DMS153 (cell line): ENCODE results near the gene RGL4.
"Not testable (repeated sequence)": the region's sequence is repeated elsewhere in the genome, so short reads cannot be mapped to it uniquely, and the experiment has no call there.

ENCODE experiments used
- DNase-seq: peaks from one replicate; lab custom pipeline; 2025; lab: John Stamatoyannopoulos, UW

RGL4 gene, protein sequence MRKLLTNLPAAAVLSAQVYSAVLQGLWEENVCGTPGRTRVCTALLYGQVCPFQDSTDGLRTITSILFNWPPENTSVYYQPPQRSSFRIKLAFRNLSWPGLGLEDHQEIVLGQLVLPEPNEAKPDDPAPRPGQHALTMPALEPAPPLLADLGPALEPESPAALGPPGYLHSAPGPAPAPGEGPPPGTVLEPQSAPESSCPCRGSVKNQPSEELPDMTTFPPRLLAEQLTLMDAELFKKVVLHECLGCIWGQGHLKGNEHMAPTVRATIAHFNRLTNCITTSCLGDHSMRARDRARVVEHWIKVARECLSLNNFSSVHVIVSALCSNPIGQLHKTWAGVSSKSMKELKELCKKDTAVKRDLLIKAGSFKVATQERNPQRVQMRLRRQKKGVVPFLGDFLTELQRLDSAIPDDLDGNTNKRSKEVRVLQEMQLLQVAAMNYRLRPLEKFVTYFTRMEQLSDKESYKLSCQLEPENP

DNA sequence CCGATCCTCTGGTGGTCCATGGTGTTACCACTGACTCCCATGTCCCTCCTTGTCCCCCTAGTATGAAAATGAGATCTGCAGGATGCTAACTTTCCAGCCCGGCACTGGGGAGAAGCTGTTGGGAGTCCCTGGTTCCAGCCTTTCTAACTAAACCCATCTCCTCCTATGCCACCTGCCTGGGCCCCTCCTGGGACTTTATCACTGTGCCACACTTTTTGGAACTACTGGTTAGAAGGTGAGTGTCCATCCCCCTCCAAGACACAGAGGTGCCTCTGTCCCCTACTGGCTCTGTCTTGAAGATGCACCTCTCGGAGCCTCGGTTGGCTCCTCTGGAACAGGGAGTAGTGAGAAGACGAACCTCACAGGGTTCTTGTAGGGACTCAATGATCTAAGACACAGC lies at the start of gene RGL4:
RGL4 (plus strand) TSS at position 301 of the 400 bp plus-strand sequence. CDS start 1,018 bp downstream, outside the sequence.
- DNase-seq: no peak

DNA sequence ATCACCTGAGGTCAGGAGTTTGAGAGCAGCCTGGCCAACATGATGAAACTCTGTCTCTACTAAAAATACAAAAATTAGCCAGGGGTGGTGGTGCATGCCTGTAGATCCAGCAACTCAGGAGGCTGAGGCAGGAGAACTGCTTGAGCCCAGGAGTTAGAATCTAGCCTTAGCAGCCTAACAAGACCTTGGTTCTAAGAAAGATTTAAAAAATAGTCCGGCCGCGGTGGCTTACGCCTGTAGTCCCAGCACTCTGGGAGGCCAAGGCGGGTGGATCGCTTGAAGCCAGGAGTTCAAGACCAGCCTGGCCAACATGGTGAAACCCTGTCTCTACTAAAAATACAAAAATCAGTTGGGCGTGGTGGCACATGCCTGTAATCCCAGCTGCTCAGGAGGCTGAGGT lies 44.3 kb upstream of the RGL4 start:
- not testable (repeated sequence) for DNase-seq

DNA sequence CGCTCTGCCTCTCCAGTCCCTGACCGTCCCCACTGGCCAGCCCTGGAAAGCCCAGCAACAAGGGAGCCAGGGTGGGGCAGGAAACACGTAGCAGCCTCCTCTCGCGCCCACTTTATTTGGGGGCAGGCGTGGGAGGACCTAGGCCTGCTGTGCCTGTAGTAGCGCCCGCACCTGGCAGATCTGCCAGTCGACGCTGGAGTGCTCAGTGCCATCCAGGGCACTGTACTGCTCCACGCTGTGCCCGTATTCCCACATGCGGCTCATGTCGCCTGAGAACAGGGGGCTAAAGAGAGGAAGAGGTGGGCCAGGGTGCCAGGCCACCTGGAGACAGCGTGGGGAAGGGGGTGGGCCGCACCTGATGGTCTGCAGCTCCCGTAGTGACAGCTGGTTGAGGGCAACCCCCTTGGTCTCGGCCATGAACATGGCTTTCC lies 41.7 kb upstream of the RGL4 start:
- no peak for DNase-seq

DNA sequence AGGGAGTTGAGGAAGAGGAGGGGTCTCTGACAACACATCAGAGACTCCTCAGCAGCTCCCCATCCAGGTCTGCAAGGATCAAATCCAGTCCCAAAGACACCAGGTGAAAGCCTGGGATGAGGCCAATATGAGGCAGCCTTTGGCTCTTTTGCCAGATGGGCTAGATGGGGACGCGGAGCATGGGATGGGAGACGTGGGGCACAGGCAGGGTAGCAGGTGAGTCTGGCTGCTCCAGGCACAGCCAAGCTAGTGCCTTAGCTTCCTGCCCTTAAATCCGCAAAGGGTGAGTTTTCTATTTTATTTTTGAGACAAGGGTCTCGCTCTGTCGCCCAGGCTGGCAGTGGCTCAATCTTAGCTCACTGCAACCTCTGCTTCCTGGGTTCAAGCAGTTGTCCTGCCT lies 39.1 kb upstream of the RGL4 start:
- no peak for DNase-seq

DNA sequence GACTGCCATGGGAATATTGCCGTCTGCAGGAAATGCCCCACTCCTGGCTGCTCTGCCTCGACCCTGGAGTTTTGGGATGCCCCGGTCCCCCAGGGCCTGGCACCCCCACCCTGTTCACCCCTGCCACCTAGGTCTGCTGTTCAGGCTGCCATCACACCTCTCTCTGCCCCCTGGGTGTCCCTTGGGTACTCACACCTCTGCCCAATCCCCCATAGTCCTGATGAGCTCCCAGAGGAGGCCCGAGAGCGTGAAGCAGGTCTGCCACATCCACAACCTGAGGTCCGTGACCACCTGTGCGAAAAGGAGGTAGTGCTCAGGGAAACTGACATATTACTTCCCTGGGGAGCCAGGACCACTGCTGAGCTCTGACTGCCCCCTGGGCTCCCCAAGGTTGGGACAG lies 38.5 kb upstream of the RGL4 start:
- no peak for DNase-seq

DNA sequence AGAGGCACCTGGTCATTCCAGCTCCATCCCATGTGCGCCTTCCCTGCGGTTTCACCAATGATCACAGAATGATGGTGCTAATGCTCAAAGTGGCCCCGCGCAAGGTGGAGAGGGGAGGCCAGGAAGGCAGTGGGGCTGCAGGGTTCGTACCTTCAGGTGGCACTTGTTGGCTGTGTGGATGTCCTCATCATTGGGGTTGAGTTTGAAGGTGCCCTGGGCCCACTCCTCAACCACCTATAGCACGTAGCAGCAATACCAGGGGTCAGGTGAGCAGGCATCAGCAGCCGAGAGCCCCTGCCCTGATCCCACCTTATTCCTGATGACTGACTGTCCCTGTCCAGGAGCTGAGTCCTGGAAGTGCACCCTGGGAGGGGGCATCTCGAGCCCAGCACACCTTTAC lies 38.1 kb upstream of the RGL4 start:
- no peak for DNase-seq

DNA sequence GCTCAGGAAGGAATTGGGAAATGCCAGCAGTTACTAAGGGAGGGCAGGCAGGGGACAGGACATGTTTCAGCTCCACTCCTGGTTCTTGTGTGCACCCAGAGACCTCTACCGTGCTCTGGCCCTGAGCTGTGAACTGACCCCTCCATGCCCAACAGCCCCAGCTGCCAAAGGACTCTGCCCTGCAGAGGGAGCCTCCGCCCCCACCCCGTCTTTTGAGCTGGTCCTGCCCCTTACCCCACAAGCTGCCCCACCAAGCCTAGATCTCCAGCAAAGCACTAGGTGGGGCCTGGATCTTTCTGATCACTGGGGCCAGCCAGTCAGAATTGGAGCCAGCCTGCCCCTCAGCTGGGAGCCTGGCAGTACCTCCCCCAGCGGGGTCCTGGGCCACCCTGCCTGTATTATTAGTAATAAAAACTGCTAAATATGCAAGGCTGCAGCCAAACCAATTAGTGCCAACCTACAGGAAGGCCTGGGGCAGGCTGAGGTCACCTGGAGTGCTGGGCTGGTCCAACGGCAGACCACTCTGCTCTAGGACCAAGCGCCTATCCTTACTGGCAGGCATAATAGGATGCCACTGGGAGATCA lies 34.8 kb upstream of the RGL4 start:
- DNase-seq: no peak

DNA sequence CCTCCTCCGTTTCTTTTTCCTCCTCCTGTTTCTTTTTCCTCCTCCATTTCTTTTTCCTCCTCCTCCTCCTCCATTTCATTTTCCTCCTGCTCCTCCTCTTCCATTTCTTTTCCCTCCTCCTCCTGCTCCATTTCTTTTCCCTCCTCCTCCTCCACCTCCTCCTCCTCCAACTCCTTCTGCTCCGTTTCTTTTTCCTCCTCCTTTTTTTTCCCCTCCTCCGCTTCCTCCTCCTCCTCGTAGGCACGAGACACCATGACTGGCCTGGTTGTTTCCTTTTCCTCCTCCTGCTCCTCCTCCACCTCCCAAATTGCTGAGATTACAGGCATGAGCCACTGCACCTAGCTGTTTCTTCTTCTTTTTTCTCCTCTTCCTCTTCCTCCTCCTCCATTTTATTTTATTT lies 33.1 kb upstream of the RGL4 start:
- DNase-seq: no peak

DNA sequence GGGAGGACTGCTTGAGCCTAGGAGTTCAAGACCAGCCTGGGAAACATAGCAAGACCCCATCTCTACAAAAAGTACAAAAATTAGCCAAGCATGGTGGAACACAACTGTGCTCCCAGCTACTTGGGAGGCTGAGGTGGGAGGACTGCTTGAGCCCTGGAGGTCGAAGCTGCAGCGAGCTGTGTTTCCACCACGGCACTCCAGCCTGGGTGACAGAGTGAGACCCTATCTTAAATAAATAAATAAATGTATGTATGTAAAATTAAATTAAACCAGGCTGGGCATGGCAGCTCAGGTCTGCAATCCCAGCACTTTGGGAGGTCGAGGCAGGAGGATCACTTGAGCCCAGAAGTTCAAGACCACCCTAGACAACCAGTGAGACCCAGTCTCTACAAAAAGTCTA lies 30.4 kb upstream of the RGL4 start:
- not testable (repeated sequence) for DNase-seq

DNA sequence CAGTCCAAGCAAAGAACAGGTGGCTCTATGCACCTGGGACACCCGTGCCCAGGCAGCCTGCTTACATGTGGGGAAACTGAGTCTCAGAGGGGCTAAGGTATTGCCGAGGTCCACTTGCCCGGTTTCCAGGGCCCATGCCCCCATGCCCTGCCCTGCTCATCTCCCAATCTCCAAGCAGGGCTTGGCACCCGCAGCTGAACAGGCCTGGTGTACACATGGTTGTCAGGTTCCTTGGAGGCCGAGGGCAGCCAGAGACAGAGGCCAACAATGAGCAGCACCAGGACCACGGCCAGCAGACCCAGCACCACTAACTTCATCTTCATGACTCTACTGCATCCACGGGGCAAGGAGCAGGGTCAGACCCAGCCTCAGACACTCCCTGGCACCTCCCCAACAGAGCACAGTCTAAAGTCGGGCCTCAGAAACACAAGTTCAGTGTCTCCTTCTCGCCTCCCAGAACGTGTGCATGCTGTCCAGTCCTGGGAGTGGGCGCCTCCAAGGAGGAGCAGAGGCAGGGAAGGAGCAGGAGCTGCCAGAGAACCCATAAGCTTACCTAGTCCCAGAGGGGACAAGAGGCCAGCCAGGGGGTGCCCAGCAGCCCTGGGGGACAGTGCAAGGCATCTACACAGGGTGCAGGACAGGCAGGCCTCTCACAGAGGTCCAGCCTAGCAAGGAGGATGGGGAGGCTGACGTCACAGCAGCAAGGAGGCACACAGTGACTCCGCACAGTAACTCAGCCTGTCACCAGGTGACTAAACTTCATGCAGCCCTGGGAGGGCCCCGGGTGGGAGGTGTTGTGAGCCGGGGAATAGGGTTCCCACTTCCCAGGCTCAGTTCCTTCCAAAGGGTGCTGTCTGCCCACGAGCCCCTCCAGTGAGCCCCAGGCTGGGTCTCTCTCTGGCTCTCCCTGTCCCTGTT lies 20.2 kb upstream of the RGL4 start:
- no peak for DNase-seq

DNA sequence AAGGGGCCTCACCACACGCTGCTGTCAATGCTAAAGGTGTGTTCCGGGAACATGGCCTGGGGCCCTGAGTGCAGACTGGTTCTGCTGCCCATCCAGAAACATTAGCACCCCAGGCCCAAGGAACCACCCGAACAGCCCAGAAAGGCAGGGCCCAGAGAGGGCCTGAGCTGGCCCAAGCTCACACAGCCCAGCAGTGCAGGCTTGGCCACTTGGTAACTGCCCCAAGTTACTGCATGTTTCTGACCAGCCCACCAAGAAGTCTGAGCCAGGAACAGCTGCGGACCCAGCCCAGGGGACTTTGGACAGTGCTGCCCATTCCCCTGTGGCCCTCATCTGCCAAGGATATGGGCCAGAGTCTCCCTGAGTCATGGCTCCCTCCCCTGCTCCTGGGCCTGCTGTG lies 19.4 kb upstream of the RGL4 start:
- DNase-seq: not testable (repeated sequence)

DNA sequence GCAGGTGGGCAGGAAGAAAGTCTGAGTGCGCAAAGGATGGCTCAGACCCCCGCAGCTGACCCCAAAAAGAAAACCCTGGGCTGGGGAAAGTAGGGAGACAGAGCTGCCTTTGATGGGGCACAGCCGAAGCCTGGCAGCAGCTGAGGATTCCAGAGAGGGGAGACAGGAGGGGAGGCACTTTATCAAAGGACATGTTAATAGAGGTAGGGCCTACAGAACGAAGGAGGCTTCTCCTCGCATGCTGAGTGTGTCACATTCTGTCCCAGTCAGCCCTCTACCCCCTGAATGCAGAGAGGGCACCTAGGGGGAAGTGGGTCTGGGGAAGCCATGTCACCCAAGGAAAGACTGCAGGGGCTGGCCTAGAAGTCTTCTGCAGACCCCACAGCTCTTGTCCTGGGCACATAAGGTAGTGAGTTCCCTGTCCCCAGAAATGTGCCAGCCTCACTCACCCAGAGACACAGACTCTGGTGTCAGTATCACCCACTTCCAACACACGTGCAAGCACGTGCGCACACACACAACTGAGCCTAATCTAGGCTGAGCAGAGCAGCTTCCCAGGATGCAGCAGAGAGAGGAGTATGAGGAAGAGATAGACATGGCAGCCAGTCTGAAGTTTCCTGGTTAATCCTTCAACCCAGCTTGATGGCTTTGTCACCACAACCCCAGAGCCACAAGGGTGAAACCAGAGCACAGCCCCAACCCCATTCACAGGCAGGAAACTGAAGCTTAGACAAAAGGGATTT lies 18.3 kb upstream of the RGL4 start:
- not testable (repeated sequence) for DNase-seq

DNA sequence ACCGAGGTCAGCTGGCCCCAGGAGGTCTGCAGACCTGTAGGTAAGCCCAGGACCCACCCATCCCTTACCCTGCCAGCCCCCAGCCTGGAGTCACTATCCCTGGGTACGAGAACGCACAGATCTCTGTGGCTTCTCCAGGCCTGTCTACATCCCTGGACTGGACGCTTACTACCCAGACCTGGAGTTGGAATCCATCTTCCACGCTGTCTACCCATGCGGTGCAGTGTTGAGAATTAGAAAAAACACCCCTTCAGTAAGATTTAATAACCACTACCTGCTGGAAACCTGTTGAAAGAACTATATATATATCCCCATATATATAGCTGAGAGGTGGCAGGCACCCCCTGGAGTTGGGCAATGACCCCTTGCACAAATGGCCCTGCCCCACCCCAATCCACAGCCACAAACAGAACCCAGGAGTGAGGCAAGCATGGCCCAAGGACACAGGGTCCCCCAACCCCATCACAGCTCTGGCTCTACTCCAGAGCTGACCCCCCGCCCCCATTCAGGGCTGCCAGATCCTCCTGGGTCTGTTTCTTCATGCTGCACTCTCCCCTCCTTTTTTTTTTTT lies 17.7 kb upstream of the RGL4 start:
- no peak for DNase-seq

DNA sequence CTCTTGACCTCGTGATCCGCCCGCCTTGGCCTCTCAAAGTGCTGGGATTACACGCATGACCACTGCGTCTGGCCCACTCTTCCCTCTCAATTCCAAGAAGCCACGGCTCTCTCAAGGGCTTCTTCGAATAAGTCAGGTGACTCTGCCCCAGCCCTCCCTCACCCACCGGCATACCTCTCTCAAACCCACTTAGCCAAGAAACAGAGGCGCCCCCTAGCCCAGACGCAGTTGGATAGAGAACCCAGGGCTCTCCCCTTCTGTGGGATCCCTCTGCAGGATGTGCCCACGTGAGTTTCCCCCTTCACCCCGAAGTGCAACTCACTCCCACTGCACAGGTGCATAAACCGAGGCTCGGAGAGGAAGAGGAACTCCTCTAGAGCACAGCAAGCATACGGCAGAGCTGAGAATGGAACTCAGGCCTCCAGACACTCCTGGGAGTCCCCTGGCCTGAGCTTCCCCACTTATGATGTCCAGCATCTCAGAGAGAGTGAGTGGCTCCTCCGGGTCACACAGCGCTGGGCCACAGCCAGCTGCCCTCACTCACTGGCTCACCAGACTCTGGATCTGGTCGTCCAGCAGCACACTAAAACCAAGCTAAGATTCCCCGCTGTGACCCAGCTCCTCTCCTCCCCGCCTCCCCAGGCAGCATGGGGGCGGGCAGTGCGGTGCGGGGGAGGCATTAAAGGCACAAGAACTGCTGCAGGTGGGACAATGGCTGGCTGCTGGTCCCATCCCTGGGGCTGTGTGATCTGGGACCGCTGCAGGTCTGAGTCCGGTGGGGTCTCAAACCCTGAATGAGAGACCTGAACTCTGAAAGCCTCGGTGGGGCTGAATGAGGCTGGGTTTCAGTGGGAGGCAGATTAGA lies 16.8 kb upstream of the RGL4 start:
- no peak for DNase-seq

DNA sequence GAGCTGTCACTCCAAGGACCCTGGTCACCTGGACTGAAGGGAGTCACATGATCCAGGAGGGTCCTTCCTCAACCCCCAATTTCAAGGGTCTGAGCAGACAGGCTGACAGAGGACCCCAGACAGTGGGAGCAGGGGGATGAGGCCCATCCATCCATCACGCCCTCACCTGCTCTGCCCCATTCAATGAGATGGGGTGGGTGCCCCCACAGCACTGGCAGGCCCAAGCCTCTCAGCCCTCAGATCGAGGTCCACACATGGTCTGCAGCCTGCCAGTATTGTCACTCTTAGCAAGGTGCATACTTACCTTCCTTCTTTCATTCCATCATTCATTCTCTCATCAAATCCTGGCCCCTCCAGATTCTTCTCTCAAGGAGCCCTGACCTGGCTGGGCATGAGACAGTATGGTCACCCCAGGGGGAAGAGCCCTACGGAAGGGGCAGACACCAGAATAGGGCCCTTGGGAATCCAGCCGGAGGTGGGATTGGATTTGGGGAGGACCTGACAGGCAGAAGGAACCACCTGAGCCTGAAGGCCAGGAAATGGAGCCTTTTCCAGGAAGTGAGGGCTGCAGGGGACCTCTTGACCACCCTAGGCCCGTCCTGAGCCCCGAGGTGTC lies 15.8 kb upstream of the RGL4 start:
- DNase-seq: not testable (repeated sequence)

DNA sequence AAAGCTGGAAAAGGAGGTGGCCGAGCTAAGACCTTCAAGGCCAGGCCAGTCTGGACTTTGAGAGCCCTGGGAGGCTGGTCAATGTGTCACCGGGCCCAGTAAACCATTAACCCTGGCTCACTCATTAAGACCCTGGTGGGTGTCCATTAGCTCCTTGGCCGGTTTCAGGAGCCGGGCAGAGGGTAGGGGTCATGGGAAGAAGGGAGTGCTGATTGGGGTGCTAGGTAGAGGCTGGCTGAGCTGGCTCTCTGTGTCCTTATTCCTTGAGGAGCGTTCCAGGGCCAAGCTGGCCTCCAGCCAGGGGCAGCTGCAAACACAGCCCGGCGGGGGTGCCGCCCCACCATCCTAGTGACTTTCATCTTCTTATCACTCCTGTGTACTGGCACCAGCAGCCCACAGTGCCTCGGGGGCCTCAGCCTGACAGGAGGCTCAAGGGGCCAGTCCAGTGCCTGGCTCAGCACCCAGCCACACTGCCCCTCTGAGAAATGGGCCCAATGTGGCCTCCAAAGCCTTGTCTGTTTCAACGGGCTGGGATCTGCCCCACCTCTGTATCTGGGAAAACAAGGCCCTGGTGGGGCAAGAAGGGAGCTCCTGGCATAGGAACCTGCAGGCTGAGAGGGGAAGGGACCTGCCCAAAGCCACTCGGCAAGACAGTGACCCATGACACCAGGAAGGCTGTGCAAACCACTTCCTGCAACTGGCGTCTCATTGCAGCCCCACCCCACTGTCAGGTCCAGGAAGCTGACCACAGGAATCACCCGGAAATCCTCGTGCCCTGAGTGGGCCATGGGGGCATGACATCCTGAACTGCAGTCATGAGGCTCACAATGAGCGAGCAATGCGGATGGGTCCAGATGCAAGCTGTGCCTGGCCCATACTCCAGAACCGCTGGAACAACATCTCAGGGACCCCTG lies 15.1 kb upstream of the RGL4 start:
- no peak for DNase-seq

DNA sequence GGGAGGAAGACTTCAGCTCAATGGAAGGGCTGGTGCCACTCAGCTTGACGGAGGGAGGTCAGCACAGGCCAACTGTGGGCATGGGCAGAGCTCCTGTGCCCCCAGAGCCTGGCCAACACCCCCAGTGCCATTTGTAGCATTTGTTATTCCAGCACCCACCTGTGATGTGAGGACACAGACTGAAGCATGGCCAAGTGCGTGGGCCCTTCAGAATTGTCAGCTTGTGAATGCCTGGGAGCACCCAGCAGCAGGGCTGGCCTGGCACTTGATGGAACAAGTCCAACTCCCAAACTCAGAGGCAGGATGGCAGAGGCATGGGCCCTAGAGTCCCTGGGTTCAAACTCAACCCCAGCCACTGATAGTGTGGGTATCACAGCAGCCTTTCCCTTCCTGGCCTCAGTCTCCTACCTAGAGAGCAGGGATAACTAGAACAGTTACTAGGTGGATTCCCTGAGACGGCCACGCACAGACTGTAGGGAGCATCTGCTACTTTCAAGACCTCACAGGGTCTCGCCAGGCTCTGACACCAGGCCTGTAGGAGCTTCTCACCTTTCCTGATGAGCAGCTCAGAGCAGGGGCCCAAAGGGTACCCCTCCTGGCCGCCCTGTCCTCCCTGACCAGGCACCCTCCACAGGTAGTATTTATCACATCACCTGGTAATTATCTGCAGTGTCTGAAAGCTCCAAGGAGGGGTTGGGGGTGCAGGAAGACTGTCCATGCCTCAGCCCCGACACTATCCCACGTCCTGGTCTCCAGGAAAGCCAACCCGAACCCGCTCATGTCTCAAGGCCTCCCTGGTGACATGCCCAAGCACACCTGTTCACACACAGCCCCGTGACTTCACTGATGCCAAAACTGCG lies 13.7 kb upstream of the RGL4 start:
- DNase-seq: not testable (repeated sequence)

DNA sequence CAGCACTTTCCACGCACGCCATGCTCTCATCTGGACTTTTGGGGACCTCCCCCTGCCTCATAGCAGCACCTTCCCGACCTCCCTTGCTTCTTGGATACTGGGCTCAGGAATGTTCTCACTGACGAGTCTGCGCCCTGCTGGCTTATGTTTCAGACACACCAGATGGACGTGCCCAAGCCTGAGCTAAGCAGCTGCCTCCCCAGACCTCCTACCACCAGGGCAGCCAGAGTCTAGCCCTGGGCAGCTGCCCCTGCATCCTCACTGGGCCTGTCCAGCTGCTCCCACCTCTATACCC lies 13.2 kb upstream of the RGL4 start:
- DNase-seq: no peak
